GM18526 (cell line): ENCODE data around the gene DMC1.

Experiments
- POLR2A ChIP-seq: IDR thresholded peaks from 3 replicates; pipeline ENCODE4 v1.6.1; 2011; ENCODE audit not compliant: insufficient read length; ENCODE audit errors: extremely low read depth

DMC1 gene

DNA sequence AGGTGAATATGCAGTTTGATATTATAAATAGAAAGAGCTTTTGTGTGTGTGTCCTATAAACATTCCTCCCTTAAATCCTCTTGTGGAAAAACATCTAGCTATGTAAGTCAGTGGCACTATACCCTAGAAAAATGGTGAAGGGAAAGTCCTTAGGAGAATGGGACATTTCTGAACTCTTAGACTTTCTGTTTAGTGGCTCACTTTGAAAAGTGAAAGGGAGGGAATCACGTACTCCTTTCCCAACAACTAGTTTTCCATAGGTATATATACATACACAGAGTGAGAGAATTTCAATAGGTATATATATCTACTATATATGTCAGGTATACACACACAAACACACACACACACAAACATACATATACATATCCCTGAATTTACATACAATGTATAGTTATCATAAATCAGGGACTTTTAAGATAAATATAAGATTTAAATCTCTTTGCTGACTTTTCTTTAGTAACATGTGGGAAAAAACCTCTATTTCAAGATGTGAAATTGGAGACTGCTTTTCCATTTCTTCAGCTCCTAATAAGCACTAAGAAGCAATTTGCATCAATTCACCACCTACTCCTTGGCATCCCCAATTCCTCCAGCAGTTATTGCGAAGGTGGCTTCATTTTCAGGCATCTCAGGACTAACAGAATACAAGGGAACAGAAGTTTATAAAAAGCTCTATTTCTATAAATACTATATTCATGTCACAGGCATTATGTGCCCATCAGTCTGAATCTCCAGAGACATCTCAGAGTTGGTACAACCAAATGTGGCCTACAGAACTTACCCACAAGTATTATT, 50.3 kb downstream of the DMC1 start:
- no peak for TF ChIP-seq POLR2A

DNA sequence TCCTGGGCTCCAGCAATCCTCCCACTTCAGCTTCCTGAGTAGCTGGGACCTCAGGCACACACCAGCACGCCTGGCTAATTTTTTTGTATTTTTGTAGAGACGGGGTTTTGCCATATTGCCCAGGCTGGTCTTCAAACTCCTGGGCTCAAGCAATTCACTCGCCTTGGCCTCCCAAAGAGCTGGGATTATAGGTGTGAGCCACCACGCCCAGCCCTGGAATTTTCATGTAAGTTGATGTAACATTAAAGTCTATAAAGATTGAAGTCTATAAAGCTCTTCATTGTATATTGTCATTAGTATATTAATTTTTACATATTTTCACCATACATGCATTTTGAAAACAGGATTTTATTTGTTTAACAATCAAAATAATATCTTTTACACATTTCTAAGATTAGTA, 51.4 kb downstream of the DMC1 start:
- TF ChIP-seq POLR2A: no peak

DNA sequence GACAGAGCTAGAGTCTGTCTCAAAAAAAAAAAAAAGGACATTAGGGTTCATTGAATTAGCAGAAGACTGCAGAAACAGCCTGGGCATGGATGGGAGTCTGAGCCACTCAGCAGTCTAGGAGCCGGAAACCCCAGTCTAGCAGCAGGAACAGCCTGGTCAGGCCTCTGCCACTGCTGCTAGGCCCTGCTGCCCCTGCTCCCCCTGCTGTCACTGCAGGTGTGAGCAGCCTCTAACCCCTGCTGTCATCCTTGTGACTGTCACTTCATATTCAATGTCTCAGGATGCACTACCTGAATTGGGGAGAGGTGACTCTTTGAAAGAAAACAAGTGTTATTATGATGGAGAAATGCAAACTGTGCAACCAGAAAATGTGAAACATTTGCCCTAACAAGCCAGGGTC, 56.9 kb downstream of the DMC1 start:
- no peak for TF ChIP-seq POLR2A

DNA sequence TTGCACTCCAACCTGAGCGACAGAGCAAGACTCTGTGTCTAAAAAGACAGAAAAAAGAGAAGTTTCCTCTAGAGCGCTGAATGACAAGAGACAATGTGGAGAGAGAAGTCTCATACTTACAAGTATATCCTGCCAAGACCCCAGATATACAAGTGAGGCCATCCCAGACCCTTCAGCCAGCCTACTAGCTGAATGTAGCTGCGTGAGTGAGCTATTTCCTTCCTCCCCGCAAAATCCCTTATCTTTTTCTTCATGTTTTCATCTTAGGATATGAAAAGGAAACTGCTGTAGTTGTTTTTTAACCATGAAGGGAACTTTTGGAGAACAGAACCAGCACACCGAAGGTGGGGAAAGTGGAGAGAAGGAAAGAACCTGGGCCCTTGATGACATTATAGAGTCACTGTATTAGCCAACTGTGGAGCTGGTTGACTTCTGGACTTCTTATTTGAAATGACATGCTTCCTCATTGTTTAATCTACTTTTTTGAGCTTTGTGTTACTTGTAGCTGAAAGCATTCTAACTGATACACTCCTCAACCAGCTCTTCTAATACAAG, 59.5 kb downstream of the DMC1 start:
- no peak for TF ChIP-seq POLR2A

DNA sequence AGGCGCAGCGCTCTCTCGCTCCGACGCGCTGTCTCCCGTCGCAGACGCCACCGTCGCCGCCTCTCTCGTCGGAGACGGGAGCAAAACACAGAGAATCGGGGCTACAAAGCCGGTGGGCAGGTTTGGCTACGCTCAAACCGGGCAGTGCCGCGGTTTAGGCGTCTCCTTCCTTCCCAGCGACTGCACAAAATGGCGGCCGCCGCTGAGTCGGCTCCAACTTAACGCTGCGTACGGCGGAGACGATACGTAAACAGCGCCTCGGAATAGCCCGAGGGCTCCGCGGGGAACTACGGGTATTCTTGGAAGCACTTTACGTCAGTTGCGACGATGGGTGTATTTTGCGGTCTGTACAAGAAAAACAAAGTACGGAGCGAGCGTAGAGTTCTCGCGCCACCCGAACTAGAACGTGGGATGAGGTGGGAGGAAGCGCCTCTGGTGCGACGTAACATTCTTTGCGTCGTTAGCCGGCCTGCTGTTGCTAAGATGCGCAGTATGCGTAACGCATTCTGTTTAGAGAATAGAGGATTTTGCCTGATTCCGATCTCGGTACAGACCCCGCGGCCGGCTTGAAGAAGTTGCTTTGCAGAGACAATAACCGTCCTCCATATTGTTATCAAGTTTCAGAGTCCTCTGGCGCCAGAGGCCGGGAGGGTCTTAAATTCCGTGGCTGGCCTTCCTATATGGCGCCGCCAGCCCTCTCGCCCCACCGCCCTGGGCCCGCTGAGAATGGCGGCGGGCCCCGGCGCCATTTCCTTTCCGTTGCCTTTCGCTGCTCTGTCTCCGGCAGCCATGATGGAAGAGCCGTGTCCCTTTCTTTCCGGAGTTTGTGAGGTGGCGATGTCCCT, 63.6 kb downstream of the DMC1 start, which contains the start of gene DDX17:
Gene DDX17, minus strand, starts transcription at position 194 of the 845 bp plus-strand sequence.
- TF ChIP-seq POLR2A: peak; percentile 64

DNA sequence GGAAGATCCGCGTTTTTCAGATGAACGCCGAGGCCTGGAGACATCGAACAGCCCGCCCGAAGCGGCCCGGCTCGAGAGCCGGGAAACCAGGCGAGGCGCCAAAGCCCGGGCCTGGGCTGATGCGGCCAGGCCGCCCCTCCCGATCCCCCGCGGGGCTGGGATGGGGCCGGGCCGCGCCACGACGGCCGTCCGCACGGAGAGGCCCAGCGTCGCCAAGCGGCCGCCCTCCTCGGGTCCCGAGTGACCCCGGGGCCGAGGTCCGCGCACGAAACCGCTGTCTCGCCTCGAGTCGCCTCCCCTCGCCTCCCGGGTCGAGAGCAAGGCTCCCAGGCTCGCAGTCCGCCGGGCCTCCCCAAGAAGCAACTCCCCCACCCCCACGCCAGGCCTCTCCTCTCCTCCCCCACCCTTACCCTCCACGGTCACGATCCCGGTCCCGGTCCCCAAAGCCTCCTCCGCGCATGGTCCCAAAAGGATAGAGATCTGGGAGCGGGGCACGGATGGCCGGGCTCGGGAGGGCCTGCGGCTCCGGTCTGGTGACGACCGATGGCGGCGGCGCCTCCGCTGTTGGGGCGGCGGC, 64.4 kb downstream of the DMC1 start:
- TF ChIP-seq POLR2A: no peak

DNA sequence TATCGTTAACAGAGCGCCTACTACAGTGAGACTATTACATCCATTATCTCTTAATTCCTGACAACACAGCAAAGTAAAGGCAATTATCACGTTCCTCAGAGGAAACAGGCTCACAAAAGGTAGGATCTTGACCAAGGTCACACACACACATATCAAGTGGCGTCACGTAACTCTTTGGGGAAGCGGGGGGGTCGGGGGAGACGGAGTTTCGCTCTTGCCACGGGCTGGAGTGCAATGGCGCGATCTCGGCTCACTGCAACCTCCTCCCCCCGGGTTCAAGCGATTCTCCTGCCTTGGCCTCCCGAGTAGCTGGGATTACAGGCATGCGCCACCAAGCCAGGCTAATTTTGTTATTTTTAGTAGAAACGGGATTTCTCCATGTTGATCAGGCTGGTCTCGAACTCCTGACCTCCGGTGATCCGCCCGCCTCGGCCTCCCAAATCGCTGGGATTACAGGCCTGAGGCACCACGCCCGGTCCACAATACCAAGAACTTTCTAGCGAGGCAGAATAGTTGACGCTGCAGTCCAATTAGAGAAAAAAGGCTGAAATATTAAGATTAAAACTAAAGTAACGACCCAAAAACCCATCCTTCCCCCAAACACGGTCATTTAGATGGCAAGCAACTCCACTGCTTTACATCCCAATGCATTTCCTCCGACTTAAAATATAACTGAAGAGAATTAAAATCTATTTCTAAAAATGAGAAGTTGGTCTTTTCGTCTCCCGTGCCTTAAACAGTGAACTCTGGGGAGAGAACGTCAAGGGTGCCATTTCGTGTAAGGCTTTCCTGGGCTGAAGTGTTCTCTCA, 65.0 kb downstream of the DMC1 start:
- no peak for TF ChIP-seq POLR2A

DNA sequence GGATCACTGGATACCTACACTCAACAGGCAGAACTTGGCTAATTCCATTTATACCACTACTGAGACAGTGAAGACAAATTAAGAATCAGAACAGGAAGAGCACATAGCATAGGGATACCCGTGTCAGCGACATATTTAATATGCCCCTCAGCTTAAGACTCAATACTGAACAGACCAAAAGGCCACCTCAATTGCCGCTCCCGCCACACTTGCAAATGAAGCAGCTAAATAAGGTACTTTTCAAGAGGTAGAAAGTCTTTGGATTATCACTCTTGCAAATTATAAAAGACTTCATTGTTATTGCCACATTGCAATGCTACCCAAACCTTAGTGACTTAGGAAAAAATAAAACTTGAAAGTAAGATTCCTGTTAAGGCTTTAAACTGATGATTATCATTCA, 67.0 kb downstream of the DMC1 start:
- no peak for TF ChIP-seq POLR2A

DNA sequence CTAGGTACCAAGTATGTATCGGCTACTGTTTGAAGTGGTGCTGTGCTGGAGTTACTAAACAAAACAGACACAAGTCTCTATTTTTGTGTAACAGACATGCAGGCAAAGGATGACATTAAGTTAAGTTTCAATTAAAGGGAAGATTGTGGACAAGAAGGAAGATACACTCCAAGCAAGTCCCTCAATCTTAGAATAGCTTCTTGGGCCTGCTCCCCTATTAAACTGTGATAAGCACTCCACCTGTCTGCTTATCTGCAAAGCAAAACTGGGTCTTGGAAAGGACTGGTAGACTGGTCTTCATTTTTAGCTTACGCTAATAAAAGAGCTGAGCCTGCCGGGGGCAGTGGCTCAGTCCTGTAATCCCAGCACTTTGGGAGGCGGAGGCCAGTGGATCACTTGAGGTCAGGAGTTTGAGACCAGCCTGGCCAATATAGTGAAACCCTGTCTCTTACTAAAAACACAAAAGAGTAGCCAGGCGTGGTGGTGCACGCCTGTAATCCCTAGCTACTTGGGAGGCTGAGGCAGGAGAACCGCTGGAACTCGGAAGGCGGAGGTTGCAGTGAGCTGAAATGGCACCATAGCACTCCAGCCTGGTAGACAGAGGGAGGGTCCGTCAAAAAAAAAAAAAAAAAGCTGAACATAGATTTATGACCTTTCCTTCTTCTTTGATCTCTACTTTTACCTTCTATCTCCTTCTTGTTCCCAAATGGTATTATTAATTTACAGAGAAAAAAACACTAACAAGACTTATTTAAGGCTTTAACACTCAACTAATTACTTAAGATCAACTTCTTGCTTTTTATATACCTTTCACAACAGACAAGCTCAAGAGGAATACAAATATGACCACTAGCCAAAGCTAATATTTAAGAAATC, 67.9 kb downstream of the DMC1 start:
- no peak for TF ChIP-seq POLR2A

DNA sequence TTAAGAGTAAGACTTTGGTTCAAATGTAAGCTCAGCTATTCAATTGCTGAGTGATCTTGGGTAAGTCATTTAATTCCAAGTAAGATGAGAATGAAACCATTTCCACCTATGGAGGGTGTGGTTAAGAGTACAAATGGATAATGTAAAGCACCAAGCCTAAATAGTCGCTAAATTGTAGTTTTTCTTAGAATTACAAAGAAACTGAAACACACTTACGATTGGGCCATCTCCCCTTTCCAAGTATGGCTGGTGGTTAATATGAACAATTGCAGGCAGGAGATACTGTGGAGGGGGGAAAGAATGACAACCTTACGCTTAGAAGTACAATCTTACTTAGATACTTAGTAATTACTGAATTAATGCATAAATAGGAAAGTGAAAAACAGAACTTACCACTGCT, 72.1 kb downstream of the DMC1 start:
- no peak for TF ChIP-seq POLR2A

DNA sequence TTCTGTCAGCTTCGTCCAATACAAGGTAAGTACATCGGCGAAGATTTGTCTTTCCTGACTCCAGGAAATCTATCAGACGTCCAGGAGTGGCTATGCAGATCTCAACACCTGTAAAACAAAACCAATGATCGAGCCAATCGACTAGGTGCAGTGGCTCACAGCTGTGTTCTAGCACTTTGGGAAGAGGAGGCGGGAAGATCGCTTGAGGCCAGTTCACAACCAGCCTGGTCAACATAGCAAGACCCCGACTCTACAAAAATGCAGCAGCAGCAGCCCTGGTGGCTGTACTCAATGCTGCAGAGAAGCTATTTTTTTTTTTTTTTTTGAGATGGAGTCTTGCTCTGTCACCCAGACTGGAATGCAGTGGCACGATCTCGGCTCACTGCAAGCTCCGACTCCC, 75.0 kb downstream of the DMC1 start:
- TF ChIP-seq POLR2A: no peak

DNA sequence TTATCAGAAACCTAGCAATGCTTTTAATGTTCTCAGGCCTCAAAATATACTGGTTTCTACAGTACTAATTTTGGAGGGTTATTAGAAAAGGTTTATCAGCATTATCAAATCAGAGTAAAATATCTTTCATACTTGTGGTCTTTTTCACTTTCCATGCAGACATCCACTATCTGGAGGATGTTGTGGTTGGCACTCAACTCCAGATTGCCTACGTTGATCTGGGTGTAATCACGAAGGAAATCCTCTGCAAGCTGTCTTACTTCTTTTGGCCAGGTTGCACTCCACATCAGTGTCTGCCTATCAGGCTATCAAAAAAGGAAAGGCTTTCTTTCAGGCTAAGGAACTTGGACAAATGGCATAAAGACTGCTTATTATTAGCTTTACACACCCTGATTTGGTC, 75.5 kb downstream of the DMC1 start:
- TF ChIP-seq POLR2A: no peak

DNA sequence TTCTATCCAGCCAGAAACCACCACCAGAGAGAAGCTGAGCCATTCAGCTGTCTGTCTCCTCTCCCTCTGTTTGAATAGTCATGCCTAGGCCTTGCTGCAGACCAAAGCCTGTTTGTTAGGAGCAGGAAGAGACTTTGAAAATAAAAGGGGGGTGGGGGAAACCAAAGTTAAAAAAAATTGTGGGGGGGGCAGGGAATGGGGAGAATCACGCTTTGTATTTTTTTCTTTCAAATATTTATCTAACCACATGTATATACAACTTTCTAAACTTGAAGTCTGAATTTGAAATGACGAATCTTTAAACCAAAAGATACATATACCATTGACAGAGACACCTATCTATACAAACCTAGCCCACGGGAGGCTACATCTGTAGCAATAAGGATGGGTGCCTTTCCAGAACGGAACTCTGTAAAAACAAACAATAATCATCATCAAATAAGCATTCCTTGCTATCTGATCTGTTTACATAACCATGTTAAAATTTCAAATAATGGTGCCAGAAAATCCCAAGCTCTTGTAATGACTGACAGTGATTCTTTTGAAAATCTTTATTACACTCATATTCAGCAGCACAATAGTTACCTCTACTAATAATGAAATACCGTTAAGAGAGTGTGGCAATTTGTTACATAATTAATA, 78.2 kb downstream of the DMC1 start:
- no peak for TF ChIP-seq POLR2A
